GM18519 (cell line): ENCODE results near the gene KLHL20.

Experiments
- ATAC-seq: cut with Tn5 transposase; IDR thresholded peaks from one replicate; pipeline ENCODE4 v1.9.1; 2021; ENCODE audit warnings: mild to moderate bottlenecking, moderate library complexity; ENCODE audit not compliant: unreplicated experiment, low FRiP score

The KLHL20 gene

GRCh38 chr1:173827611-173828010 is 112.8 kb downstream of the KLHL20 start:
- no peak for ATAC-seq

- no peak for ATAC-seq
Measured at GRCh38 chr1:173832748-173833147, 118.0 kb downstream of the KLHL20 start.
